Ishikawa (cell line): ENCODE results near the gene PDE6A.

Experiments used
- CEBPB ChIP-seq: IDR thresholded peaks from 2 replicates; pipeline ENCODE4 v1.6.1; 2012
- MAX ChIP-seq: IDR thresholded peaks from 2 replicates; pipeline ENCODE4 v1.6.1; 2012
- RAD21 ChIP-seq: IDR thresholded peaks from 2 replicates; pipeline ENCODE4 v1.6.1; 2012; ENCODE audit warnings: low read depth
- REST ChIP-seq: IDR thresholded peaks from 2 replicates; pipeline ENCODE4 v1.6.1; 2012; ENCODE audit warnings: low read depth, mild to moderate bottlenecking
- TAF1 ChIP-seq: IDR thresholded peaks from 2 replicates; pipeline ENCODE4 v1.6.1; 2012; ENCODE audit warnings: low read depth, mild to moderate bottlenecking
- TCF12 ChIP-seq: IDR thresholded peaks from 2 replicates; pipeline ENCODE4 v1.6.1; 2012; ENCODE audit warnings: low read depth
- TEAD4 ChIP-seq: IDR thresholded peaks from 2 replicates; pipeline ENCODE4 v1.6.1; 2012

- TF ChIP-seq TAF1, result no peak
- TF ChIP-seq CEBPB, result no peak
- no peak for TF ChIP-seq MAX
- no peak for TF ChIP-seq TCF12
- no peak for TF ChIP-seq REST
- no peak for TF ChIP-seq RAD21
- TF ChIP-seq TEAD4, result no peak
Measured at GRCh38 chr5:149942199-149942598, 2.4 kb downstream of the PDE6A start.
